Stimulated activated CD4-positive, alpha-beta T cell treated with anti-CD3 and anti-CD28 coated beads, Interleukin-4, amount 100 ng/mL, for 48 hours (primary cell): ENCODE results near the gene PBX2.
"Not testable (repeated sequence)": the region's sequence is repeated elsewhere in the genome, so short reads cannot be mapped to it uniquely, and the experiment has no call there.

Source experiments
- DNase-seq, 2 donors: peaks; one replicate each; pipeline ENCODE4 v3.0.0-alpha.2; 2020; ENCODE audit warnings: low read depth in 2 of 2

Gene PBX2

GRCh38 chr6:32190054-32190851 lies at the start of gene PBX2:
Gene PBX2, minus strand, starts transcription at chr6:32190202. Its CDS starts 287 bp downstream, at chr6:32189915.
- DNase-seq: peak; percentile 68 to 86

- no peak for DNase-seq
Observed at GRCh38 chr6:32239462-32239861, 49.5 kb upstream of the PBX2 start.

DNA sequence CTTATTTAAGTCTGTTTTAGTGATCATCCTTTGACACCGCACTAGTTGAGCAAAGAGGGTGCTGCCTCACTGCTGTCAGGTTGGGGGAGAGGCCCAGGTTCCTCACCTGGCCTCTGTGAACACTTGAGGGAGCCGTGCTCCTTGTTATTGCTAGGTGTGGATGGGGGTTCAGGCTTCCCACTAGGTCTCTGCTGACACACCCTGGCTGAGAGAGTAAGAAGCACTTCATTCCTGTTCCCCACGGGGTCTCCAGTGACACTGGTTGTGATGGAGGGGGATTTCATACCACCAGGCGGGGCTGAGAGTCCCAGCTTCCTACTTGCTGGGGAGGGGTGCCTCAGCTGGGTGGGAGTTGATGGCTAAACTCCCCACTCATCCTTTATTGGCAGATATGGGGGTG lies 44.9 kb upstream of the PBX2 start:
- no peak for DNase-seq

DNA sequence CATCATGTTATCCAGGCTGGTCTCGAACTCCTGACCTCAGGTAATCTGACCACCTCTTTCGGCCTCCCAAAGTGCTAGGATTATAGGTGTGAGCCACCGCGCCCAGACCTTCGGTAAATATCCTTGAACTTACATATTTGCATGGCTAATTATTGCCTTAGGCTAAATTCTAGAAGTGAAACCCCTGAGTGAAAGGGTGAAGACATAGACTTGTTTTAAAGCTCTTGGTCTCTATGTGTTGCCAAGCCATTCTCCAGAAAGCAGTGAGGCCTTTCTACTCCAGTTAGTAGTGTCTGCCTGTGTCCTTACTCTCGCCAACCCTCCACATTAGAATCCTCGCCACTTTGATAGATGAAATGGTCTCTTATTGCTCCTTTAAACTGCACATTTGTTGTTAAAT lies 36.4 kb upstream of the PBX2 start:
- DNase-seq: no peak

GRCh38 chr6:32224696-32225095 lies 34.7 kb upstream of the PBX2 start:
- no peak for DNase-seq

DNA sequence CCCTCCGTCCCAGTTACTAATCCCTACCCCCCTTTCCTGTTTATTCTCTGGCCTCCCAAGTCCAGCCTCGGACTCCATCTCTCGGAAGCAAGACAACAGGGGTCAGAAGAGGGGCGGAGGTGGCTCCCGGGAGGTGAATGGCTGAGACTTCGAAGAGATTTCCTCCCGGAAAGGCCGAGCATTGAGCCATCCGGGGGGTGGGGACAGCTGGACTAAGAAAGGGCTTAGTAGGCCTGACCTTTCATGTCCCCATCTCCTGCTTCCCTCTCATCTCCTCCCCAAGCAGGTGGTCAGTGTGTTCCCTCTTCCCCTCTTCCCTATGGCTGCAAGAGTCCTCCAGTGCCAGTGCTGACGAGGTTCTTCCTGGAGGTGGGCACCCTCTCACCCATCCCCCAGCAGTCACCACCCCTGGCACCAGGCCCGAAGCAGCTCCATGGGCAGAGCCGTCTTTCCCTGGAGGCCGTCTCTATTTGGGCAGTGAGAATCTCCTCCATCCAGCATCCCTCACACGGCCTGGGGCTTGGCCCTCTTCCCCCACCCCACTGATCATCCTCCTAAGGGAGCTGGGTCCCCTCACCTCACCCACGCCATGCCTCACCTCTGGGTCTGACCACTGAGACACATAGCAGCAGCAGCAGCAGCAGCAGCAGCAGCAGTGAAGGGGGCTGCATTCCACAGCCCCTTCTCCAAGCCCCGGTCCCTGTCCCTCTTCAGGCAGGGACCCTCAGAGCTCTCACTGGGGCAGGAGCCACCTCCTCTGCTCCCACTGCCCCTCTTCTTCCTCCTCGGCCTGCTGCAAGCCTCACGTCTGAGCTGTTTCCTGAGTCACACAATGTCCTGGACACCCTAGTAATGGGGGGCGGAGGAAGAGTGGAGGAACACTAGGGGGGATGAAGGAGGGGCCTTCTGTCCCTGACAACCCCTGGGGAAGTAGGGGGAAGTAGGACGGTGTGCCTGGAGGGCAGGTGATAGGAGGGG lies 33.5 kb upstream of the PBX2 start, which contains the start of gene NOTCH4:
Gene NOTCH4 (minus strand): TSS at position 810 of the 978 bp plus-strand sequence. CDS start 139 bp downstream, at position 671.
- DNase-seq: no peak

GRCh38 chr6:32222333-32223230 lies 32.6 kb upstream of the PBX2 start:
- DNase-seq: no peak

GRCh38 chr6:32220021-32220420 lies 30.0 kb upstream of the PBX2 start:
- no peak for DNase-seq

GRCh38 chr6:32218167-32218566 lies 28.2 kb upstream of the PBX2 start:
- DNase-seq: no peak

DNA sequence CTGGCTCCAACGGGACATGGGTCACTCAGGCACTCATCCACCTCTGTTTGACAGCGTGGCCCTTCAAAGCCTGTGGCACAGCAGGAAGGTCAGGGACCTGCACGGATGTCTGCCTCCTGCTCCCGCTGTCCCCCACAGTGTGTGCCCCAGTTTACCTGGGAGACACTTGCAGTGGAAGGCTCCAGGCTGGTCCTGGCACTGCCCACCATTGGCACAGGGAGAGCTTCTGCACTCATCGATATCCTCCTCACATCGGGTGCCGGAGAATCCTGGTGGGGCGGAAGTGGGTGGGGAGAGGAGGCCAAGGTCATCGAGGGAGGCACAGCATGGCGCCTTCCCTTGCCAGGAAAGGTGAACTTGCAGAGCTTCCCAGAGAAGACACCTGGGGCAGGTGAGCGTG lies 27.0 kb upstream of the PBX2 start:
- no peak for DNase-seq

DNA sequence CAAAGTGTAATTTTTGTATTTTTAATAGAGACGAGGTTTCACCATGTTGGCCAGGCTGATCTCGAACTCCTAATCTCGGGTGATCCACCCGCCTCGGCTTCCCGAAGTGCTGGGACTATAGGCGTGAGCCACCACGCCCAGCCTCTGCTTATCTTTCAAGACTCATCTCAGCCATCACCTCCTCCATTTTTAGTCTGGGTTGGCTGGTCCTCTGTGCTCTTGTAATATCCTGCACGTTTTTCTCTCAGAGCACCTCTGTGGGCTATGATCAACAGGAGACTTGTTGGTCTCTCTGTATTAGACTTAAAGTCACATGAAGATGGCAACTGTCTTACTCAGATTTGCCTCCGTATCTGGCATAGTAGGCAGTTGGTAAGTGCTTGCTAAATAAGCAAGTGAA lies 26.3 kb upstream of the PBX2 start:
- no peak for DNase-seq

DNA sequence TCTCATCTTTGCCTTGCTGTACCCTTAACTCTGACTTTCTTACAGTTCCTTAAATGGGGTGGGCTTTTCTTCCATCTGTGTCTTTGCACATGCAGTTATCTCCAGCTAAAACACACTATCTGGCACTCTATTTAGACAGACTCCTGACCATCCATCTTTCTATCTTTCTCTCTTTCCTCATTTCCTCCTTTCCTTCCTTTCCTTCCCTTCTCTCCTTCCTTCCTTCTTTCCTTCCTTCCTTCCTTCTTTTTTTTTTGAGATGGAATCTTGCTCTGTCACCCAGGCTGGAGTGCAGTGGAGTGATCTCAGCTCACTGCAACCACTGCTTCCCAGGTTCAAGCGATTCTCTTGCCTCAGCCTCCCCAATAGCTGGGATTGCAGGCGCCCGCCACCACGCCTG lies 25.6 kb upstream of the PBX2 start:
- DNase-seq: no peak

- no peak for DNase-seq
Observed at GRCh38 chr6:32214126-32214525, 24.1 kb upstream of the PBX2 start.

DNA sequence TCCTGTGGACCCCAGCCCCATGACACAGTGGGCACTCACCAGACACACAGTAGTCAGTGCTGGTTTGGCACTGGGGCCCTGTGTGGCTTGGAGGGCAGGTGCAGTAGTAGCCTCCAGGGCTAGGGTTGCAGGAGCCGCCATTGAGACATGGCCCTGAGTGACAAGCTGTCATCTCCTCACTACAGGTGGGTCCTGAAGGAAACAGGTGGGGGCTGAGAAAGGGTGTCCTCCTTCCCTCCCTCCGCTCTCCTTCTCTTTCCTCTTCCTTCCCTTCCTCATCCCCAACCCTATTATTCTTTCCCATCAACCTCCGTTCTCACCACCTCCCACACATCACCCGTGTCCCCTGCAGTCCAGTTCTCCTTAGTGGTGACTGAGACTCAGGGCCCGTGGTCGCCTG lies 23.6 kb upstream of the PBX2 start:
- no peak for DNase-seq

DNA sequence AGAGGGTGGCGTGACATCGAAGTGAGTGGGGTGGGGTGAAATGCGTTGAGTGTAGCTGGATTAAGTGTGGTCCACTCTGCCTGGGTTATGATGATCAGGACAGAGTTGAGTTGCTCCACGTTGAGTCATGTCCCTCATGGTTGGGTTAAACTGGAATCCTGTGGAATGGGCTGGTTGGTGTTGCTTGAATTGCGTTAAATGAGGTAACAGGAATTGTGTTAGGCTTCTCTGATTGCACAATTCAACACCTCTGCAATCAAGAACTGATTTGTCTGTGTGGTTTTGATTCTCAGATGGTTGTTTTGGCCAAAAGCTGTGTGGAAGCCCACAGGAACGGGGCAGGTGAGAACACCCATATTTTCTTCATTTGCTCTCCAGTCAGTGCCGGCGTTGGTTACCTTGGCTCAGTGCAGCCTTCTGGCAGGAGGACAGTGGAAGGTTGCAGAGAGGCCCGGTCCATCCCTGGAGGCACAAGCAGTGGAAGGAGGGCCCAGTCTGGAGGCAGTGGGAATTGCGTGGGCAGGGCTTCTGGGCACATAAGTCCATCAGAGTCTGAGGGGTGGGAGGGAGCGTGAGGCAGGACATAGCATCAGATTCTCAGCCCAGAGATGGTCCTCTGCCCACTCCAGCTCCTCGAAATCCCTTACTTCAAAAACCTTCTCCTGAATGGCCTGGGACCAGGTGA lies 22.2 kb upstream of the PBX2 start:
- no peak for DNase-seq

- DNase-seq: not testable (repeated sequence)
Observed at GRCh38 chr6:32211432-32211831, 21.4 kb upstream of the PBX2 start.

- no peak for DNase-seq
Observed at GRCh38 chr6:32210191-32210601, 20.2 kb upstream of the PBX2 start.

DNA sequence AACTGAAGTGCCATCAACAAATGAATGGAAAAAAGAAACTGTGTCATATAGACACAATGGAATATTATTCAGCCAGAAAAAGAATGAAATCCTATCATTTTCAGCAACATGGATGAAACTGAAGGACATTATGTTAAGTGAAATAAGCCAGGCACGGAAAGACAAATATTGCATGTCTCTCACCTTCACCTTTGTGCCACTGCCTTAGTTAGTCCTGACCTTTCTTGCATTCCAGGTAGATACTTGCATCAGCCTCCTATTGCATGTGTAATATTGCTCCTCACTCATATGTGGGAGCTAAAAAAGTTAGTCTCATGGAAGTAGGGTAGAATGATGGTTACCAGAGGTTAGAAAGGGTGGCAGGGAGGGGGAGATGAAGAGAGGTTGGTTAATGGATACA lies 19.0 kb upstream of the PBX2 start:
- no peak for DNase-seq

DNA sequence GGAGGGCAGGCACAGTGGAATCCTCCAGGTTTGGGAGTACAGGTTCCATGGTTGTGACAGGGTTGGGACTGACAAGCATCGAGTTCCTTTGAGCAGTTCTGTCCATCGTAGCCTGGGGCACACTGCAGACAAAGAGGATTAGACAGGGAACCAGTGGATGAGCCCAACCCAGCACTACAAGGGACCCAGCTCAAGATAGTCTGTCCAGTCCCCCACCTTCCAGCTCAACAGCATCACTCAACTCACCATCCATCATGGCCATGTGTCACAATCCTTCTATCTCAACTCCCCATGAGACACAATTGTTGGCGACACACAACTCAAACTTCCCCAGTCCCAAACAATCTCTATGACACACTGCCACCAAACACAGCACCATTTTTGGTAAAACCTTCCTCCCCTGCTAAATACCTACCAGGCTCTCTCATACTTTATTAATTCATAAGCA lies 14.3 kb upstream of the PBX2 start:
- DNase-seq: no peak

- no peak for DNase-seq
Observed at GRCh38 chr6:32203426-32204267, 13.6 kb upstream of the PBX2 start.
